HG02678 (cell line): ENCODE results near the gene RBM45.

ENCODE experiments used
- ATAC-seq: cut with Tn5 transposase; IDR thresholded peaks from one replicate; pipeline ENCODE4 v1.9.1; 2021; ENCODE audit warnings: mild to moderate bottlenecking, moderate library complexity; ENCODE audit not compliant: unreplicated experiment

RBM45 gene

GRCh38 chr2:178155524-178155923 lies 43.3 kb downstream of the RBM45 start:
- ATAC-seq, result no peak

- ATAC-seq, result no peak
Measured at GRCh38 chr2:178157574-178157973, 45.3 kb downstream of the RBM45 start.

GRCh38 chr2:178159966-178160365 lies 47.7 kb downstream of the RBM45 start:
- ATAC-seq, result no peak

GRCh38 chr2:178160601-178161000 lies 48.4 kb downstream of the RBM45 start:
- ATAC-seq, result no peak

- ATAC-seq, result no peak
Measured at GRCh38 chr2:178163395-178163794, 51.2 kb downstream of the RBM45 start.

GRCh38 chr2:178163911-178164310 lies 51.7 kb downstream of the RBM45 start:
- no peak for ATAC-seq

- ATAC-seq, result no peak
Measured at GRCh38 chr2:178173657-178174056, 61.4 kb downstream of the RBM45 start.

- no peak for ATAC-seq
Measured at GRCh38 chr2:178177066-178177679, 64.9 kb downstream of the RBM45 start.
